Sigmoid colon (tissue), 7 donors: ENCODE data around the gene INSIG2. TPM values are rescaled to one million over a fixed set of nuclear protein-coding genes. Genes with fewer than 3 reads are reported as not detected.

Source experiments
- DNase-seq: peaks from one replicate; pipeline ENCODE4 v3.0.0-alpha.2; 2019
- H3K27ac ChIP-seq, 4 donors: fragments of 200-600 bp; sonication (generic); one replicate each; pipeline ENCODE4 v1.5.1; 2016 to 2019; ENCODE audit warnings: mild to moderate bottlenecking in 1 of 4
- H3K27me3 ChIP-seq, 3 donors: fragments of 200-600 bp; sonication (generic); one replicate each; pipeline ENCODE4 v1.5.1; 2019; ENCODE audit warnings: mild to moderate bottlenecking in 1 of 3
- H3K36me3 ChIP-seq, 4 donors: fragments of 200-600 bp; sonication (generic); one replicate each; pipeline ENCODE4 v1.5.1; 2016 to 2019
- H3K4me1 ChIP-seq, 4 donors: fragments of 200-600 bp; sonication (generic); one replicate each; pipeline ENCODE4 v1.5.1; 2017 to 2019
- H3K4me3 ChIP-seq, 4 donors: fragments of 200-600 bp; sonication (generic); one replicate each; pipeline ENCODE4 v1.5.1; 2017 to 2019; ENCODE audit warnings: mild to moderate bottlenecking in 2 of 4, moderate library complexity in 1 of 4
- H3K9me3 ChIP-seq, 4 donors: fragments of 200-600 bp in 3 of 4; sonication (generic) in 3 of 4; one replicate each; pipeline versions ENCODE4 v1.5.1 to v1.6.1; 2013 to 2019
- CTCF ChIP-seq, 4 experiments: fragments of 450-650 bp in 3 of 4; fragments of 200-600 bp in 1 of 4; IDR thresholded peaks; one replicate each; pipeline ENCODE4 v1.5.1; 2016 to 2019; ENCODE audit warnings: antibody characterized with exemption in 4 of 4, mild to moderate bottlenecking in 3 of 4, moderate library complexity in 2 of 4
- EP300 ChIP-seq, 4 donors: sonication (generic); formaldehyde crosslinking; IDR thresholded peaks; one replicate each; pipeline ENCODE4 v1.6.1; 2017; ENCODE audit warnings: antibody characterized with exemption in 4 of 4
- POLR2A ChIP-seq, 2 donors: fragments of 450-650 bp; IDR thresholded peaks; one replicate each; pipeline ENCODE4 v1.6.1; 2016; ENCODE audit warnings: antibody characterized with exemption in 2 of 2, mild to moderate bottlenecking in 2 of 2, moderate library complexity in 2 of 2
- POLR2AphosphoS5 ChIP-seq, 4 donors: sonication (generic); formaldehyde crosslinking; IDR thresholded peaks; one replicate each; pipeline ENCODE4 v1.6.1; 2017; ENCODE audit warnings: antibody characterized with exemption in 4 of 4
- WGBS, 2 donors: extraction: QIAGEN DNeasy Blood & Tissue Kit; methylation state at CpG; one replicate each; pipeline ENCODE4 v1.1.7; 2013; 5-methylcytosine and 5-hydroxymethylcytosine counted together
- intact Hi-C: fragments of 100-400 bp; cut with DNase I; formaldehyde crosslinking; loops from one replicate; pipeline ENCODE4 v1.15.1; 2023
- polyA plus RNA-seq, 3 donors: library from polyadenylated mRNA; stranded (reverse); fragments of 200-250 nt; gene quantifications; one replicate each; pipeline ENCODE4 v1.2.3, GENCODE V29; 2013
- total RNA-seq, 4 donors: library from RNA; depleted of rRNA; stranded (reverse); fragments of >200 nt; gene quantifications; one replicate each; pipeline ENCODE4 v1.1.0, GENCODE V29; 2016
- donor health status: healthy with polysubstance abuse.
- donor health status: Bipolar disorder and iron deficiency.
- donor health status: healthy.

INSIG2 gene
- total and polyA plus RNA-seq, 7 donors, result 7.2 to 20.7 (median 15.2) TPM

GRCh38 chr2:118058951-118059350 is 29.3 kb upstream of the INSIG2 start:
- Histone ChIP-seq H3K27me3 (peaks cover 0 to 25% (median 0%) of the 10 kb centered on the region in 3 donors), H3K9me3 (no peaks in the 10 kb centered on the region), H3K36me3 (no peaks in the 10 kb centered on the region), H3K4me1 (no peaks in the 10 kb centered on the region), H3K27ac (no peak overlapping the region), H3K4me3 (no peak overlapping the region)
- intact Hi-C loops, result no loop called here
- 76 to 92% methylated on average over 3 of the region's 3 CpGs for WGBS, 2 donors
- TF ChIP-seq EP300 (IDR thresholded peaks at IDR 0.05) (no peak), POLR2A (IDR thresholded peaks at IDR 0.05) (no peak)
- no peak for DNase-seq

DNA sequence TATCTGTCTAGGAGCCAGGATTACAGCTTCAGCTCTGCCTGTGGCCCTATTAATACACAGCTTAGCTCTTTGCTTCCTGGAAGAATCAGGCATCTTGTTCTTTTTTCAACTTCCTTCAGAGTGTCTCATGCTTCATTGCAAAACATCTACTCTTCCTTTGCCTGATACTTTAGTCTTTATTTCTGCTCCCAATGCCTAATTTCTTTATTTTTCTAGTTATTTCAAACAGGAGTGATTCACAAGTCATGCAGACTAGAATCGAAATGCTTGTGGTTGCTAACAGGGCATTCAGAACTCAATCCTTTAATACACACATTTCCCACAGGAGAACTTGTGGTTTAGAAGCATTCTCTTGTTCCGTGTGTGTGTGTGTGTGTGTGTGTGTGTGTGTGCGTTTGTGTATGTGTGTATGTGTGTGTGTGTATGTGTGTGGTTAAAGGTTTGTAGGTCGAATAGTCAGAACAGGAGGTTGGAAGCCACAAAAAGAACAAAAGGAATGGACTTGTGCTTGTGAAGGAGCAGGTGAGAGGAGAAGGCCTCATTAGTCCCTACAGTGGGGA is 28.3 kb upstream of the INSIG2 start:
- Histone ChIP-seq H3K36me3 (no peaks in the 10 kb centered on the region), H3K27ac (no peak overlapping the region), H3K9me3 (no peaks in the 10 kb centered on the region), H3K4me3 (no peak overlapping the region), H3K4me1 (no peaks in the 10 kb centered on the region), H3K27me3 (peaks cover 0 to 28% (median under 1%) of the 10 kb centered on the region in 3 donors)
- TF ChIP-seq POLR2AphosphoS5 (IDR thresholded peaks at IDR 0.05) (peak in 1 of 4 donors; percentile 26), CTCF (IDR thresholded peaks at IDR 0.05) (no peak)
- no peak for DNase-seq
- 45 to 72% methylated on average over 4 of the region's 4 CpGs for WGBS, 2 donors
- intact Hi-C loops, result no loop called here

DNA sequence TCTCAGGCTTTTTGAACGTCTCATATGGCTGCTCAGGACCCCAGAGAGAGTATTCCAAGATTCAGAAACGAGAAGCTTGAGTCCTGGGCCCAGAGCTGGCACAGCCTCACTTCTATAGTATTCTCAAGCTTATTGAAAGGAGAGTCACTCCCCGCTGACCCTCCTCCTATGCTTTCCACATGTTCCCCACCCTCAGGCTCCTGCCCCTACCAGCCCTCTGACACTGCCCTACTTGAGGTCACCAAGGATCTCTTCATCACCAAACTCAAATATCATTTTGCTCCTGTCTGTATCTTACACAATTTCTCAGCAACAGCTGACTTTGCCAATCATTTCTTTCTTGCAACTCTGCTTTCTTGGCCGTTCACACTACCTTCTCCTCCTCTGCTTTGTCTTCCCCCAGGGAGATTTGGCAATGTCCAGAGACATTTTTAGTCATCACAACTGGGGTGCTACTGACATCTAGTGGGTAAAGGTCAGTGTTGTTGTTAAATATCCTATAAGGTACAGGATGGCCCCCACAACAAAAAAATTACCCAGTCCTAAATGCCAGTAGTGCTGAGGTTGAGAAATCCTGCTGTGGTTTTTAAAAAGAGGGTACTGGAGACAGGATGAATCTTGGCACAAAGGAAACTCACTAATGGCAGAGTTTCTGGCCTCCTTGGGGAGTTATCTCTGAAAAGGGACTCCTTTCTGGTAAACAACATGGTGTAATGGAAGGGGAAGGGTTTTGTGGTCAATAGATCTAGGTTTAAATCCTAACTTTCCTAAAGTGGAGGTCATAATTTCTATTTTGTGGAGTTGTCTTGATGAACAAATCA is 26.9 kb upstream of the INSIG2 start:
- TF ChIP-seq POLR2A (IDR thresholded peaks at IDR 0.05), result no peak
- no peak for TF ChIP-seq POLR2AphosphoS5 (IDR thresholded peaks at IDR 0.05)
- no peak for TF ChIP-seq EP300 (IDR thresholded peaks at IDR 0.05)
- no peak for TF ChIP-seq CTCF (IDR thresholded peaks at IDR 0.05)
- Histone ChIP-seq H3K4me3 (no peak overlapping the region), H3K27me3 (peaks cover 0 to 33% (median 5%) of the 10 kb centered on the region in 3 donors), H3K36me3 (no peaks in the 10 kb centered on the region), H3K9me3 (no peaks in the 10 kb centered on the region), H3K4me1 (no peaks in the 10 kb centered on the region), H3K27ac (no peak overlapping the region)
- intact Hi-C loops, result no loop called here
- DNase-seq, result no peak
- WGBS, 2 donors, result 83 to 87% methylated on average over 4 of the region's 4 CpGs

GRCh38 chr2:118062048-118062447 is 26.2 kb upstream of the INSIG2 start:
- Histone ChIP-seq H3K9me3 (no peaks in the 10 kb centered on the region), H3K4me1 (no peaks in the 10 kb centered on the region), H3K27me3 (peaks cover 0 to 39% (median 5%) of the 10 kb centered on the region in 3 donors), H3K4me3 (no peak overlapping the region), H3K36me3 (no peaks in the 10 kb centered on the region), H3K27ac (no peak overlapping the region)
- no peak for DNase-seq
- intact Hi-C loops, result no loop called here
- no peak for TF ChIP-seq EP300 (IDR thresholded peaks at IDR 0.05)
- no peak for TF ChIP-seq CTCF (IDR thresholded peaks at IDR 0.05)
- TF ChIP-seq POLR2AphosphoS5 (IDR thresholded peaks at IDR 0.05), result no peak
- TF ChIP-seq POLR2A (IDR thresholded peaks at IDR 0.05), result no peak

DNA sequence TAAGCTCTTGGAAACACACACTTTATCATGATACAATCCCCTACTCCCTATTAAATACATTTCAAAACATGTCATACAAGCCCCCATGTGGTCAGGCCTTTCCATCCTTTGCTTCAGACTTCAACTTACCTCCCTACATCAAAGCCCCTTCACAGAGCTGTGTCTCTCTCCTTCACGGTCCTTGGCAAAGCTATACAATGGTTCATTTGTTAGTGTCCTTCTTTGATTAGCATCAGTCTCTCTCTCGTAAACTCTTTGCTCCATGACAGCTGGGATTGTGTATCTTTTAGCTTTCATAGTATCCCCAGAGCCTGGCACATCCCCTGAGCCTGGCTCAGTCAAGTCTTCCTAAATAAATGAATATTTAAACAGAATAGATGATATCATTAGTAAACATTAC is 25.6 kb upstream of the INSIG2 start:
- Histone ChIP-seq H3K4me3 (no peak overlapping the region), H3K36me3 (no peaks in the 10 kb centered on the region), H3K4me1 (no peaks in the 10 kb centered on the region), H3K9me3 (no peaks in the 10 kb centered on the region), H3K27me3 (peaks cover 0 to 39% (median 5%) of the 10 kb centered on the region in 3 donors), H3K27ac (no peak overlapping the region)
- intact Hi-C loops, result no loop called here
- TF ChIP-seq POLR2A (IDR thresholded peaks at IDR 0.05) (no peak), EP300 (IDR thresholded peaks at IDR 0.05) (no peak), CTCF (IDR thresholded peaks at IDR 0.05) (no peak), POLR2AphosphoS5 (IDR thresholded peaks at IDR 0.05) (no peak)
- 30 to 65% methylated on average over 2 of the region's 2 CpGs for WGBS, 2 donors
- DNase-seq, result no peak
